GM23338 (cell line): ENCODE measurements around the gene STAP2. TPM values are rescaled to one million over a fixed set of nuclear protein-coding genes. Genes with fewer than 3 reads are reported as not detected.

Source experiments
- NANOG ChIP-seq: IDR thresholded peaks from 2 replicates; pipeline ENCODE4 v1.6.1; 2016; ENCODE audit warnings: antibody characterized with exemption, borderline replicate concordance
- REST ChIP-seq: IDR thresholded peaks from one replicate; pipeline ENCODE4 v1.6.1; 2018; ENCODE audit warnings: antibody characterized with exemption; ENCODE audit not compliant: unreplicated experiment
- ZNF331 ChIP-seq: fragments of 250-450 bp; sonication (Bioruptor Pico); IDR thresholded peaks from 2 replicates; pipeline ENCODE4 v1.5.0; 2020; ENCODE audit warnings: low read depth, mild to moderate bottlenecking, moderate library complexity
- ZNF462 ChIP-seq: fragments of 250-450 bp; sonication (Bioruptor Pico); IDR thresholded peaks from 2 replicates; pipeline ENCODE4 v1.5.0; 2020; ENCODE audit warnings: mild to moderate bottlenecking, moderate library complexity
- polyA plus RNA-seq: library from polyadenylated mRNA; unstranded; fragments of >200 nt; fragmentation: Nextera tagmentation; extraction: Ambion mirVana; gene quantifications from 2 replicates; pipeline ENCODE4 v1.2.1, GENCODE V29; 2016
- total RNA-seq: library from RNA; depleted of rRNA; stranded (reverse); fragments of >200 nt; shearing (Covaris generic); gene quantifications from 2 replicates; pipeline ENCODE4 v1.2.3, GENCODE V29; 2014

The STAP2 gene
- total and polyA plus RNA-seq, 2 experiments from 2014 or later = 15.1 to 20.7 TPM

DNA sequence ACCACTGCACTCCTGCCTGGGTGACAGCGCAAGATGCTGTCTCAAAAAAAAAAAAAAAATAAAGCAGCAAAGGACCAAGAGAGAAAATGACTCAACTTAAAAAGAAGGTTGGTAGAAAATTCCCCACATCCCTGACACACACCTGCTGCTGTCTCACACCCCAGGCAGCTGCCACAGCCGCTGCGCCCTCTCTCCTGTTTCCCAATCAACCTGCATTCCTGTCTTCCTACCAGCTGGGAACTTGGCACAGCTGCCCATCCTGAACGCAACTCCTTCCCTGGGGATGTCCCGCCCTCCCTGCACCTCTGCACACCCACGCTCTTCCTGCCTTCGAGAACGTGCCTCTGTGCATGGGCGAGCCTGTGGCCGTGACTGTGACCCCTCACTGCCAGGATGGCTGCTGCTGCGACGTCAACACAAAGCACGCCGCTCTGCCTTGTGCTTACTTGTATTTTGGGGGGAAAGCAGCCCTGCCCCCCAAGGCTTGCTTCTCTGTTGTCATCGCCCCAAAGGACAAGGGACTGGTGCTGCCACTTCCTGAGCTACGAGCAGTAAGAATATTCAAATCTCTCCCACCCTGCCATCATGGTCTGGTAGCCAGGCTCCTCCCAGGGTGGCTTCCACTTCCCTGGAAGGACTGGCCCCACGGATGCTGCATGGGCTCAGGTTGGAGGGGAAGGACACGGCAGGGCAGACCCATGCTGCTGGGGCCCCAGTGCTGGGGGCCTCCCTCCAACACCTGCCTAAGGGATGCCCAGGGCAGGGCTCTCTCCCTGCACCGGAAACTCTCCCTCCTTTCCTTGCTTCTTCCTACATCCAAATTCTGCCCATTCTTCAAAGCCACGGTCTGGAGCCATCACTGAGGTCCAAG lies 41.0 kb upstream of the STAP2 start (continued):
- no peak for TF ChIP-seq REST
- TF ChIP-seq ZNF331 (CRISPR knock-in tag) = no peak
- no peak for TF ChIP-seq NANOG
- TF ChIP-seq ZNF462 (CRISPR knock-in tag) = no peak
